COR-L47 (cell line): ENCODE results near the gene DNAJB2.
"Not testable (repeated sequence)": the region's sequence is repeated elsewhere in the genome, so short reads cannot be mapped to it uniquely, and the experiment has no call there.

Source experiments
- DNase-seq: peaks from one replicate; lab custom pipeline; 2025; lab: John Stamatoyannopoulos, UW

The DNAJB2 gene

GRCh38 chr2:219258942-219259341 is 20.2 kb upstream of the DNAJB2 start:
- DNase-seq = not testable (repeated sequence)

- no peak for DNase-seq
Measured at GRCh38 chr2:219261024-219261855, 17.9 kb upstream of the DNAJB2 start.

- DNase-seq = no peak
Measured at GRCh38 chr2:219266232-219266631, 12.9 kb upstream of the DNAJB2 start.

- DNase-seq = no peak
Measured at GRCh38 chr2:219266886-219267285, 12.3 kb upstream of the DNAJB2 start.

- no peak for DNase-seq
Measured at GRCh38 chr2:219268294-219268693, 10.9 kb upstream of the DNAJB2 start.

- peak; percentile 43 for DNase-seq
Measured at GRCh38 chr2:219269362-219270054, 9.7 kb upstream of the DNAJB2 start.

GRCh38 chr2:219270055-219270372 is 9.2 kb upstream of the DNAJB2 start:
- DNase-seq = no peak

- no peak for DNase-seq
Measured at GRCh38 chr2:219271021-219271420, 8.1 kb upstream of the DNAJB2 start.

- no peak for DNase-seq
Measured at GRCh38 chr2:219272356-219272755, 6.8 kb upstream of the DNAJB2 start.

- DNase-seq = no peak
Measured at GRCh38 chr2:219272995-219273394, 6.2 kb upstream of the DNAJB2 start.

GRCh38 chr2:219273937-219274336 is 5.2 kb upstream of the DNAJB2 start:
- DNase-seq = no peak

- no peak for DNase-seq
Measured at GRCh38 chr2:219274361-219274921, 4.7 kb upstream of the DNAJB2 start.

GRCh38 chr2:219277703-219278654 is 1.2 kb upstream of the DNAJB2 start:
- DNase-seq = peak; percentile 69

- no peak for DNase-seq
Measured at GRCh38 chr2:219278655-219279150, 463 bp upstream of the DNAJB2 start.

- no peak for DNase-seq
Measured at GRCh38 chr2:219279916-219280516, 850 bp downstream of the DNAJB2 start.

GRCh38 chr2:219280651-219281050 is 1.5 kb downstream of the DNAJB2 start:
- no peak for DNase-seq

GRCh38 chr2:219281588-219281987 is 2.4 kb downstream of the DNAJB2 start:
- no peak for DNase-seq

- DNase-seq = no peak
Measured at GRCh38 chr2:219282375-219282774, 3.2 kb downstream of the DNAJB2 start.

GRCh38 chr2:219282943-219283581 is 3.9 kb downstream of the DNAJB2 start:
- DNase-seq = no peak

GRCh38 chr2:219284501-219285372 is 5.6 kb downstream of the DNAJB2 start:
- DNase-seq = no peak
